ENCODE results near the gene GABARAP. TPM values are rescaled to one million over a fixed set of nuclear protein-coding genes. Genes with fewer than 3 reads are reported as not detected.

GABARAP gene
- total and polyA plus RNA-seq, 2 of the 13 experiments (the other 11 are each of a cell fraction or from before 2014, with no cell fraction given): 161 to 310 TPM

DNA sequence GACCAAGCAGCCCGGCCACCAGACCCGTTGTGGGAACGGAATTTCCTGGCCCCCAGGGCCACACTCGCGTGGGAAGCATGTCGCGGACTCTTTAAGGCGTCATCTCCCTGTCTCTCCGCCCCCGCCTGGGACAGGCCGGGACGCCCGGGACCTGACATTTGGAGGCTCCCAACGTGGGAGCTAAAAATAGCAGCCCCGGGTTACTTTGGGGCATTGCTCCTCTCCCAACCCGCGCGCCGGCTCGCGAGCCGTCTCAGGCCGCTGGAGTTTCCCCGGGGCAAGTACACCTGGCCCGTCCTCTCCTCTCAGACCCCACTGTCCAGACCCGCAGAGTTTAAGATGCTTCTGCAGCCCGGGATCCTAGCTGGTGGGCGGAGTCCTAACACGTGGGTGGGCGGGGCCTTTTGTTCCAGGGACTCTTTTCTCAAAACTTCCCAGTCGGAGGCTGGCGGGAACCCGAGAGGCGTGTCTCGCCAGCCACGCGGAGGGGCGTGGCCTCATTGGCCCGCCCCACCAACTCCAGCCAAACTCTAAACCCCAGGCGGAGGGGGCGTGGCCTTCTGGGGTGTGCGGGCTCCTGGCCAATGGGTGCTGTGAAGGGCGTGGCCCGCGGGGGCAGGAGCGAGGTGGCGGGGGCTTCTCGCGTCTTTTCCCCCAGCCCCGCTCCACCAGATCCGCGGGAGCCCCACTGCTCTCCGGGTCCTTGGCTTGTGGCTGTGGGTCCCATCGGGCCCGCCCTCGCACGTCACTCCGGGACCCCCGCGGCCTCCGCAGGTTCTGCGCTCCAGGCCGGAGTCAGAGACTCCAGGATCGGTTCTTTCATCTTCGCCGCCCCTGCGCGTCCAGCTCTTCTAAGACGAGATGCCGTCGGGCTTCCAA is 39.1 kb upstream of the GABARAP start, which contains the start of gene SLC2A4 (continued):
- TF ChIP-seq, protein P1, sequence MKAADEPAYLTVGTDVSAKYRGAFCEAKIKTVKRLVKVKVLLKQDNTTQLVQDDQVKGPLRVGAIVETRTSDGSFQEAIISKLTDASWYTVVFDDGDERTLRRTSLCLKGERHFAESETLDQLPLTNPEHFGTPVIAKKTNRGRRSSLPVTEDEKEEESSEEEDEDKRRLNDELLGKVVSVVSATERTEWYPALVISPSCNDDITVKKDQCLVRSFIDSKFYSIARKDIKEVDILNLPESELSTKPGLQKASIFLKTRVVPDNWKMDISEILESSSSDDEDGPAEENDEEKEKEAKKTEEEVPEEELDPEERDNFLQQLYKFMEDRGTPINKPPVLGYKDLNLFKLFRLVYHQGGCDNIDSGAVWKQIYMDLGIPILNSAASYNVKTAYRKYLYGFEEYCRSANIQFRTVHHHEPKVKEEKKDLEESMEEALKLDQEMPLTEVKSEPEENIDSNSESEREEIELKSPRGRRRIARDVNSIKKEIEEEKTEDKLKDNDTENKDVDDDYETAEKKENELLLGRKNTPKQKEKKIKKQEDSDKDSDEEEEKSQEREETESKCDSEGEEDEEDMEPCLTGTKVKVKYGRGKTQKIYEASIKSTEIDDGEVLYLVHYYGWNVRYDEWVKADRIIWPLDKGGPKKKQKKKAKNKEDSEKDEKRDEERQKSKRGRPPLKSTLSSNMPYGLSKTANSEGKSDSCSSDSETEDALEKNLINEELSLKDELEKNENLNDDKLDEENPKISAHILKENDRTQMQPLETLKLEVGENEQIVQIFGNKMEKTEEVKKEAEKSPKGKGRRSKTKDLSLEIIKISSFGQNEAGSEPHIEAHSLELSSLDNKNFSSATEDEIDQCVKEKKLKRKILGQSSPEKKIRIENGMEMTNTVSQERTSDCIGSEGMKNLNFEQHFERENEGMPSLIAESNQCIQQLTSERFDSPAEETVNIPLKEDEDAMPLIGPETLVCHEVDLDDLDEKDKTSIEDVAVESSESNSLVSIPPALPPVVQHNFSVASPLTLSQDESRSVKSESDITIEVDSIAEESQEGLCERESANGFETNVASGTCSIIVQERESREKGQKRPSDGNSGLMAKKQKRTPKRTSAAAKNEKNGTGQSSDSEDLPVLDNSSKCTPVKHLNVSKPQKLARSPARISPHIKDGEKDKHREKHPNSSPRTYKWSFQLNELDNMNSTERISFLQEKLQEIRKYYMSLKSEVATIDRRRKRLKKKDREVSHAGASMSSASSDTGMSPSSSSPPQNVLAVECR (CRISPR knock-in tag; IDR thresholded peaks at IDR 0.05; ENCODE audit: borderline replicate concordance): peak; percentile 48; the same call in 1 of the 2 replicates
- TF ChIP-seq ZNF703 (CRISPR knock-in tag; IDR thresholded peaks at IDR 0.05; ENCODE audit: borderline replicate concordance): 0 out of 2 replicates have a peak, but pooled peaks have one; percentile 2
- TF ChIP-seq, protein P2, sequence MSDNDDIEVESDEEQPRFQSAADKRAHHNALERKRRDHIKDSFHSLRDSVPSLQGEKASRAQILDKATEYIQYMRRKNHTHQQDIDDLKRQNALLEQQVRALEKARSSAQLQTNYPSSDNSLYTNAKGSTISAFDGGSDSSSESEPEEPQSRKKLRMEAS (IDR thresholded peaks at IDR 0.05): peak; percentile 83
- 0 out of 2 replicates have a peak, but pooled peaks have one; percentile 24 for TF ChIP-seq TBX3 (IDR thresholded peaks at IDR 0.05; ENCODE audit: borderline replicate concordance)
- TF ChIP-seq, protein P3, sequence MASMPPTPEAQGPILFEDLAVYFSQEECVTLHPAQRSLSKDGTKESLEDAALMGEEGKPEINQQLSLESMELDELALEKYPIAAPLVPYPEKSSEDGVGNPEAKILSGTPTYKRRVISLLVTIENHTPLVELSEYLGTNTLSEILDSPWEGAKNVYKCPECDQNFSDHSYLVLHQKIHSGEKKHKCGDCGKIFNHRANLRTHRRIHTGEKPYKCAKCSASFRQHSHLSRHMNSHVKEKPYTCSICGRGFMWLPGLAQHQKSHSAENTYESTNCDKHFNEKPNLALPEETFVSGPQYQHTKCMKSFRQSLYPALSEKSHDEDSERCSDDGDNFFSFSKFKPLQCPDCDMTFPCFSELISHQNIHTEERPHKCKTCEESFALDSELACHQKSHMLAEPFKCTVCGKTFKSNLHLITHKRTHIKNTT (CRISPR knock-in tag; IDR thresholded peaks at IDR 0.05): no peak; the same call in 1 of the 2 replicates
- TF ChIP-seq ZNF292 (CRISPR knock-in tag; IDR thresholded peaks at IDR 0.05; ENCODE audit: borderline replicate concordance, low read depth): no peak
- TF ChIP-seq DMAP1 (CRISPR knock-in tag; IDR thresholded peaks at IDR 0.05): 0 out of 2 replicates have a peak, but pooled peaks have one; percentile 13
- TF ChIP-seq, protein P4, sequence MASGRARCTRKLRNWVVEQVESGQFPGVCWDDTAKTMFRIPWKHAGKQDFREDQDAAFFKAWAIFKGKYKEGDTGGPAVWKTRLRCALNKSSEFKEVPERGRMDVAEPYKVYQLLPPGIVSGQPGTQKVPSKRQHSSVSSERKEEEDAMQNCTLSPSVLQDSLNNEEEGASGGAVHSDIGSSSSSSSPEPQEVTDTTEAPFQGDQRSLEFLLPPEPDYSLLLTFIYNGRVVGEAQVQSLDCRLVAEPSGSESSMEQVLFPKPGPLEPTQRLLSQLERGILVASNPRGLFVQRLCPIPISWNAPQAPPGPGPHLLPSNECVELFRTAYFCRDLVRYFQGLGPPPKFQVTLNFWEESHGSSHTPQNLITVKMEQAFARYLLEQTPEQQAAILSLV (CRISPR knock-in tag; IDR thresholded peaks at IDR 0.05; ENCODE audit: borderline replicate concordance): no peak
- peak; percentile 50 for TF ChIP-seq CREM (IDR thresholded peaks at IDR 0.05)
- TF ChIP-seq CREM (CRISPR knock-in tag; IDR thresholded peaks at IDR 0.05): no peak
- TF ChIP-seq ZNF260 (CRISPR knock-in tag; IDR thresholded peaks at IDR 0.05; ENCODE audit: borderline replicate concordance, low read depth): no peak
- no peak for TF ChIP-seq GATAD2A (CRISPR knock-in tag; IDR thresholded peaks at IDR 0.05)
- TF ChIP-seq POLR2G (IDR thresholded peaks at IDR 0.05; ENCODE audit: low read depth, low read length): 0 out of 2 replicates have a peak, but pooled peaks have one; percentile 28
- TF ChIP-seq AHR (CRISPR knock-in tag; IDR thresholded peaks at IDR 0.05): no peak
- TF ChIP-seq, protein P5, sequence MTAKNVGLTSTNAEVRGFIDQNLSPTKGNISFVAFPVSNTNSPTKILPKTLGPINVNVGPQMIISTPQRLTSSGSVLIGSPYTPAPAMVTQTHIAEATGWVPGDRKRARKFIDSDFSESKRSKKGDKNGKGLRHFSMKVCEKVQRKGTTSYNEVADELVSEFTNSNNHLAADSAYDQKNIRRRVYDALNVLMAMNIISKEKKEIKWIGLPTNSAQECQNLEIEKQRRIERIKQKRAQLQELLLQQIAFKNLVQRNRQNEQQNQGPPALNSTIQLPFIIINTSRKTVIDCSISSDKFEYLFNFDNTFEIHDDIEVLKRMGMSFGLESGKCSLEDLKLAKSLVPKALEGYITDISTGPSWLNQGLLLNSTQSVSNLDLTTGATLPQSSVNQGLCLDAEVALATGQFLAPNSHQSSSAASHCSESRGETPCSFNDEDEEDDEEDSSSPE (CRISPR knock-in tag; IDR thresholded peaks at IDR 0.05): peak; percentile 85
- TF ChIP-seq, protein P6, sequence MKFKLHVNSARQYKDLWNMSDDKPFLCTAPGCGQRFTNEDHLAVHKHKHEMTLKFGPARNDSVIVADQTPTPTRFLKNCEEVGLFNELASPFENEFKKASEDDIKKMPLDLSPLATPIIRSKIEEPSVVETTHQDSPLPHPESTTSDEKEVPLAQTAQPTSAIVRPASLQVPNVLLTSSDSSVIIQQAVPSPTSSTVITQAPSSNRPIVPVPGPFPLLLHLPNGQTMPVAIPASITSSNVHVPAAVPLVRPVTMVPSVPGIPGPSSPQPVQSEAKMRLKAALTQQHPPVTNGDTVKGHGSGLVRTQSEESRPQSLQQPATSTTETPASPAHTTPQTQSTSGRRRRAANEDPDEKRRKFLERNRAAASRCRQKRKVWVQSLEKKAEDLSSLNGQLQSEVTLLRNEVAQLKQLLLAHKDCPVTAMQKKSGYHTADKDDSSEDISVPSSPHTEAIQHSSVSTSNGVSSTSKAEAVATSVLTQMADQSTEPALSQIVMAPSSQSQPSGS (CRISPR knock-in tag; IDR thresholded peaks at IDR 0.05): no peak
- TF ChIP-seq, protein P7, sequence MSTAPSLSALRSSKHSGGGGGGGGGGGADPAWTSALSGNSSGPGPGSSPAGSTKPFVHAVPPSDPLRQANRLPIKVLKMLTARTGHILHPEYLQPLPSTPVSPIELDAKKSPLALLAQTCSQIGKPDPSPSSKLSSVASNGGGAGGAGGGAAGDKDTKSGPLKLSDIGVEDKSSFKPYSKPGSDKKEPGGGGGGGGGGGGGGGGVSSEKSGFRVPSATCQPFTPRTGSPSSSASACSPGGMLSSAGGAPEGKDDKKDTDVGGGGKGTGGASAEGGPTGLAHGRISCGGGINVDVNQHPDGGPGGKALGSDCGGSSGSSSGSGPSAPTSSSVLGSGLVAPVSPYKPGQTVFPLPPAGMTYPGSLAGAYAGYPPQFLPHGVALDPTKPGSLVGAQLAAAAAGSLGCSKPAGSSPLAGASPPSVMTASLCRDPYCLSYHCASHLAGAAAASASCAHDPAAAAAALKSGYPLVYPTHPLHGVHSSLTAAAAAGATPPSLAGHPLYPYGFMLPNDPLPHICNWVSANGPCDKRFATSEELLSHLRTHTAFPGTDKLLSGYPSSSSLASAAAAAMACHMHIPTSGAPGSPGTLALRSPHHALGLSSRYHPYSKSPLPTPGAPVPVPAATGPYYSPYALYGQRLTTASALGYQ (CRISPR knock-in tag; IDR thresholded peaks at IDR 0.05): no peak
